Effector CD8-positive, alpha-beta T cell (primary cell): ENCODE results near the gene SNED1.

Experiments
- DNase-seq: peaks from one replicate; lab custom pipeline; 2025; lab: John Stamatoyannopoulos, UW

The SNED1 gene

DNA sequence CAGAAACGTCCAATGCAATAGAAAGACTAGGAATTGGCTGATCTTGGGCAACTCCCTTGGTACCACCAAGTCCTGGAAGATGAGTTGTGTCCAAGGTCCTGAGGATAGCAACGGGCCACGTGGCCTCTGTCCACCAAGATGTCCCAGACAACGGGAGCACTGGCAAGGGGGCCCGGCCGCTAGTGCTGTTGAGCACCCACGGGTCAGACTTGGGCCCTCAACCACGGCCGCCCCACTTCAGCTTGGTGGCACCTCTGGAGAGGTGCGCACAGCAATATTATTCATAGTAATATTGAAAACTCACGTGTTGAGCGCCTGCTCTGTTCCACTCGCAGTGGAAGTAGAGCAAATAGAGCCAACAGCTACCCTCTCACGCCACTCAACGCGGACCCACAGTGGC lies 131.9 kb downstream of the SNED1 start:
- no peak for DNase-seq

DNA sequence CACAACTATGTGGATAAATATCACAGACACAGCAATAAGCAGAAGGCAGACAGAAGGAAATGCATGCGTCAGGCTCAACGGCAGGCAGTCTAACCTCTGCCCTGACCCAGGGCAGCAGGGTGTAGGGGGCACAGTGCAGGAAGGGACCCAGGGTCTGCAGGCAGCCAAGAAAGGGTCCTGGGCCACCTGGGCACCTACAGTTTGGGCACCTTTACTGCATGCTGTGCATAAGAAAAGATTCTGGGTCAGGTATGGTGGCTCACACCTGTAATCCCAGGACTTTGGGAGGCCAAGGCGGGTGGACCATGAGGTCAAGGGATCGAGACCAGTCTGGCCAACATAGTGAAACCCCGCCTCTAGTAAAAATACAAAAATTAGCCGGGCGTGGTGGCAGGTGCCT lies 133.1 kb downstream of the SNED1 start:
- DNase-seq: no peak

DNA sequence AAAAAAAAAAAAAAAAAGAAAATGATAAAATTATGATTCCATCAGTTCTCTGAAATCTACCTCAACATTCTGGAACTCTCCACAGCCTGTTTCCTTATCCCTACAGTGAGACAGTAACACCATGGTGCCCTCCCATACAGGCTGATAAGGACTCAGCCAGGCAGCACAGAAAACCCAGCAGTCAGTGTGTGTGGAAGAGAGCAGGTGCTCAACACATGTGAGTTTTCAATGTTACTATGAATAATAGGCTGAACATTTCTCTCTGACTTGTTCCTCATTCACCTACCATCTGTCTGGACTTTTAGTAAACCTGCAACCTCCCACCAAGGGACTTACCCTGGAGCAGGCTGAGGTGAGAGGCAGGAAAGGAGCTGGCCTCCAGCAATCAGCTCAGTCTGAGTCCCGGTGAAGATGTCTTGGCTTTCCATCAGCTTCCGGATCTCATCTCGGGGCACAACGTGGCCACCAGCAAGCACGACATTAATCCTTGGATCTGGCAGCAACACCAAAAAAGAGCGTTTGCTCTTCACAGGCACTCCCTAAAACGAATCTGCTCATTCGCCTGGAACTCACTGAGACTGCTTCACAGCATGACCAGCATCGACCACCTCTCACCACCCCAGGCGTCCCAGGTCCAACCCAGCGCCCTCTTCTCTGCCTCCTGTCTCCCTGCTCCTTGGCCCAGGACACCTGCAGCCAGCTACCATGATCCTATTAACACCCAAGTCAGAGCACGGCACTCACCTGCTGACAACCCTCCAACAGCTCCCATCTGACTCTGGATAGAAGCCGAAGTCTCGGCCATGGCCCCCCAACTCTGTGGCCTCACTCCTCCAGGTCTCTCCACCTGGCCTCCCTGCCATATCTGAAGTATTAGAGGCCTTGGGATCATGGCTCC lies 134.4 kb downstream of the SNED1 start:
- no peak for DNase-seq

DNA sequence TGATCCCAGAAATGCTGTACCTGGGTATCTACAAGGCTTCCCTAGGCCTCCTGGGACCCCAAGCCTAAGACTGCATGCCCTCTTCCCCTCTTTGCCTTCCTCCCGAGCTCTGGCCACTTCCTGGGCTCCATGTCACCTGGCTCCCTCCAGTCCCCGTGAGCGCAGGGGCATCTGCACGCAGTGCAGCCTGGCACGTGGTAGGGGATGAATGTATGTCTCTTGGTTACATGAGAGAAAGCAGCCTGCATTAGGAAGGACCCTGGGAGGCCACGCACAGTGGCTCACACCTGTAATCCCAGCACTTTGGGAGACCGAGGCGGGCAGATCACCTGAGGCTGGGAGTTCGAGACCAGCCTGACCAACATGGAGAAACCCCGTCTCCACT lies 135.0 kb downstream of the SNED1 start:
- no peak for DNase-seq

DNA sequence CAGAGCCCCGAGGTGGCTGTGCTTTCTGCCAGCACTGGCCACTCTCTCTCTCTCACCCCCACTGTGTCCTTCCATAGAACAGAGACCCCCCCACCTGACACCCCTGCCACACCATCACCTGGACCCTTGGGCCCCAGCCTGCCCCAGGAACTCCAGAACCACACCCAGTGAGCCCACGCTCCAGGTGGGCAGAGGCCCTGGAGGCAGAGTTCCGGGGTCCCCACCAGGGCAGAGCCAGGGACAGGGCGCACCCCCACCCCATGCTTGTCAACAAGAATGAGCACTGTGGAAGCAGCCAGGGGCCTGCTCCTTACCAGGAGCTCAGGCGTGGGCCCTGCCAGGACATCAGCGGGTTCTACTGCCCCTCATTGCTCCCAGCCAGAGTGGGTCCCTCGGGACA lies 136.3 kb downstream of the SNED1 start:
- DNase-seq: no peak

DNA sequence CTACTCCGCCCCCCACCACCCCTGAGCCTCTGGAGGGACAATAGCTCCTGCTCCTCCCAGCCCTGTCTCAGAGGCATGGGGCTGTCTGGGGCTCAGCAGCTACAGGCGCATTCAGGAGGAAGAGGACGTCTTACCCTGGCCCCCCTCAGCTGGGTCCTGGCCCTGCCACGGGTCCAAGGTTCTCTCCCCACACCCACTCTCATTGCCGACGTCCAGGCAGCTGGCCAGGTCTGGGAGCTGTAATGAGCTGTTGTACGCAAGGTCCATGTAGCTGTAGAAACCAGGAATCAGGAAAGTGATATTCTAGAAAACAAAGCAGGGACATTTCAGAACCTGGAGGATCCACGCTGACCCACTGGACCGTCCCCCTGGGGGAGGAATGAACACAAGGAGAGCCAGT lies 137.3 kb downstream of the SNED1 start:
- no peak for DNase-seq

DNA sequence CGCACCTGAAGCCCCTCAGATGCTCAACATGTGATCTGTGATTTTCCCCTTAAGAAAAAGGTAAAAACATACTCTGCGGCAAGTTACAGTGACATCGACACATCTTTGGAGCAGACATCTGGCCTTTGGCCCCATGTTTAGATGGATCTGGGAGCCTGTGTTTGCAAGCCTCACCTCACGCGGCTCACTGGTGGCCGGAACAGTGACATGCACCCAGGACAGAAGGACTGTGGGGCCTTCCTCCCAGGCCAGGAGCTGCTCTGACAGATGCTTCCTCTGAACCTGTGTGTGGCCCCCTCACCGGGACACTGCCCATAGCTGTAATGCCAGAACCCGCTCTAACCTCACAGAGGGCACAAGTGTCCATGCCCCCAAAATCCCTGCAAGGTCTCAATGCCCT lies 137.8 kb downstream of the SNED1 start:
- DNase-seq: no peak

DNA sequence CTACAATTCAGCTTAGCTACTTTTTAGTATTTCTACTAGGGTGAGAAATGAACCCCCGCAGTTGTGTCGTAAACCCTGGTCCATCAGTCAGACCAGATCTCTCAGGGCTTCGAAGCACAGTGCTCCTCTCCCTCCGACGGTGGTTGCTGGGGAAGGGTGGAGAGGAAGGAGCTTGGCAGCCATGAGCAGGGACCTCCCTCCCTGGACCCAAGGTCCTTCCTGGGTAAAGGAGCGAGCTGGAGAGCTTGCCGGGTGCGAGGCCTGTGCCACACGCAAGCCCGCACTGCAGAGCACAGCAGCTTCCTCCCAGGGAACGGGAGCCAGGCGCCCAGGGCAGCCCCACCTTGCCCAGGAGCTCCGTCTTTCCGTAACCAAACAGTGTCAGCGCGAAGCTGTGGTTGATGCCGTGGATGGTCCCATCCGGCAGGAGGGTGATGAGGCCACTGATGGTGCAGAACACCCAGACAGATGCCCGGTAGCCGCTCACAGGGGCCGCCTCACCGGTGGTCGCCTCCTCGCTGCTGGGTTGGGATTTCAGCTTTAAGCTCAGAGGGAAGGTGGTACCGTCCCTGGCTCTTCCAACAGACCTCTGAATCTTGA lies 138.3 kb downstream of the SNED1 start:
- no peak for DNase-seq

DNA sequence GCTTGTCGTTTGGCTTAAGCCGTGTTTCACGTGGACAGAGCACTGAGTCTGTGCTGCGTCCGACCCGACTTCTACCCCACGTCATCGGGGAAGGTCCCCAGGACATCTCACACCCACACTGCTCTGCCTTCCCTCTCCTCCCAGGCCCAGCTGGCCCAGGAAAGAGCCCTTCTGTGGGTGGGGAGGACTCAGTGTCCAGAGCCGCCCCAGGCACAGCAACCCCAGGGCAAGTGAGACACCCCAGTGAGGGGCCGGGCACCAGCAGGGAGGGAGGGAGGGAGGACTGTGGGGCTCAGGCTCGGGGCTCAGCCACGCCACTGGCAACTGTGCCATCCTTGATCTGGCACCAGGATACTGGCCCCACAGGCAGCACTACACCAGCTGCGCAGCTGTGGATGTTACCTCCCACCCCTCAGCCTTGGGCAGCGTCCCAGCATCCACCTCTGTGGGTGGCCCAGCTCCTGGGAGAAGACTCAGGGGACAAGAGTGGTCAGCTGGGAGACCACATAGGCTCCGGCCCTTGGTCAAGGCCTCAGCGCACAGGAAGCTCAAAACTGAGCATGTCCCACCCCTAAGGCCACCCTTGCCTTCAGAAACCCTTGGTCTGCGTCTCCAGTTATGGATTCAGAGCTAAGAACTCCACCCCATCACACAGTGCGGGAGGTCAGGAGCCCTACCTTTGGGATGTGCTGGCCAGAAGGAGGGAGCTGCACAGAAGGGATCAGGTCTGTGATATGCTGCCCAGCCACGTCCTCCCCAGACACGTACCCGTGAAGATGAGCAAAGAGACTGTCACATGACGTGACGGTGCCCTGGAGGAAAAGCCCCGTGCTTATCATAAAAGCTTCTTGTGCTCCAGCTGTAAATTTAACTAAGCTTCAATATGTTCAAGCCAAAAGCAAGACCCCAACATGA lies 139.1 kb downstream of the SNED1 start:
- no peak for DNase-seq

DNA sequence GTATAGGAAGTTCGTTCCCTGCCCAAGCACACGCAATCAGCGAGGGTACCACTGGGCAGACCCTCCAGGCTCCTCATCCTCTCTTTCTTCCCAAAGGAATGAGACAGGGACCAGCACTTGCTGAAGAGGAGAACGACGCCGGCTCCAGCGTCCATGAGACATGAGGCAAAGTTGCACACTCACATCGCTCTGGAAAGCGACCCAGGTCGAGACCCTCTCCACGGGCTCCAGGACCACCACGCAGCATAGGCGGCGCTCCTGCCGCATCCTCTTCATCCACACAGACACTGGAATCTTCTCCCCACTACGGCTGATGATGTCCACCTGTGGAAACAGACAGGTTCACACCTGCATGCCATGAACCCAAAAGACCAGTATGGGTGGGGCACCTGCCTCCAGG lies 140.1 kb downstream of the SNED1 start:
- no peak for DNase-seq

DNA sequence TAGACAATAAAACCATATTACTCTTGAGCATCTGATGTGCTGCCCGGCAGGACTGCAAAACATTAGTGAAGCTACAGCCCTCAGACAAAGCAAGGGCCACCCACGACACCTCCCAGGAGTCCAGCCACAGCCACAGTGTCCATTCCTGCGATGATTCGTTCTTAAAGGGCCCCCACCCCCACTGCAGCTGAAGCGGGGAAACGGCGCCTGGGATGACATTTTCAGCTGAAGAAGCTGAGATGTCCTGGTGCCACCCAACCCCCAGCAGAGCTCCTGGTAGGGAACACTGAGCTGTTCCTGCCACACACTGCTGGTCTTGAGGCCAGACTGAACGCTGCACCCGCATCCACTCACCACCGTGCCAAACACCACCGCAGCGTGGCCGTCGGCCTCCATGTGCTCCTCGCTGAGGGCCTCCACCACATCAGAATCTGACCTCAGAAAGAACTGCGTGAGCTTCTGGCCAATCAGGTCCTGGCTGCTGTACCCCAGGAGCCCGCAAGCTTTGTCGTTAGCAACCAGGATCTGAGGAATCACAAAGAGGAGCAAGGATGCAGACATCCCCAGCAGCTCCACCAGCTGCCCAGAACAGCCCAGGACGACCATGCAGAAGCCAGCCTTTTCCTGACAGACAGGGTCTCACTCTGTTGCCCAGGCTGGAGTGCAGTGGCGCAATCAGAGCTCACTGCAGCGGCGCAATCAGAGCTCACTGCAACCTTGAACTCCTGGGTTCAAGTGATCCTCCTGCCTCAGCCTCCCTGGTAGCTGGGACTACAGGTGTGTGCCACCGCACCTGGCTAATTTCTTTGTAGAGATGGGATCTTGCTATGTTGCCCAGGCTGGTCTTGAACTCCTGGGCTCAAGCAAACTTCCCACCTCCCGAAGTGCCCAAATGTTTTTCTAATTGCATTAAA lies 141.4 kb downstream of the SNED1 start:
- no peak for DNase-seq

DNA sequence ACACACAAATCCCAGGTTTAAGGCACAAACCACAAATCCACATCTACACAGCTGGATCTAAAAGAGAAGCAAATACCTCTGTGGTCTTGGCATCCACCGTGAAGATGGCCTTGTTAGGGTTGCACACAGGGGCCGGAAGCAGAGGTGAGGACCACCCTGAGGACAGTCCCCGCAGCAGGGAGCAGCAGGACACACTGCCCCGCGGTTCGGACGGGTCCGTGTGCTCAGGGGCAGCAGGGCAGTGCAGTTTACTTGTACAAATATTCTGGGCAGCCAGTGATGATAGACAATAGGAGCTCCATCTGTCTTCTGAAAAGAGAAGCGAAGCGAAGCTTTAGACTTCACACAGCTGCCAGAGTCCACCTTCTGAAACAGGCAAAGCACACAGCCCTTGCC lies 142.0 kb downstream of the SNED1 start:
- no peak for DNase-seq

DNA sequence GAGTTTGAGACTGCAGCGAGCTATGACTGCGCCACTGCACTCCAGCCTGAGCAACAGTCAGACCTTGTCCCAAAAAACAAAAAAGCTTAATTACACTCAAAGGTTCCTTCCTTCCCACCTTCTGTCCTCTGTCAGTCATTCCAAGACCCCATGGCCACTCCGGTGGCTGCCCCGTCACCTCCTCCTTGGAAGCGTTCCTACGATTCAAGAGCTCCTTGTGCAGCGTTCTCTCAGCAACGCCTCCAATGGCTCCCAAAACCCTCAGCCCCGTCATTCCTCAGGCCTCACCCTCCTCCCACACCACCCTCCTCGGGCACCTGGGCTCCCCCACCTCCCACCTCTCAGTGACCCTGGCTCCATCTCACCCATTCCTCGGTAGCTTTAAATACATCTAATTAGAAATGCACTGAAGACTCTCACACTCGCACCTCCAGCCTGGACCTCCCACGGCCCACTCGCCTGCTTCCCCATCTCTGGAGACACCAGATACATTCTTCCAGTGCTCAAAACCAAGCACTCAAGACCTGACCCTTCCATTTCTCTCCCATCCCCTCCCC lies 142.9 kb downstream of the SNED1 start:
- no peak for DNase-seq

DNA sequence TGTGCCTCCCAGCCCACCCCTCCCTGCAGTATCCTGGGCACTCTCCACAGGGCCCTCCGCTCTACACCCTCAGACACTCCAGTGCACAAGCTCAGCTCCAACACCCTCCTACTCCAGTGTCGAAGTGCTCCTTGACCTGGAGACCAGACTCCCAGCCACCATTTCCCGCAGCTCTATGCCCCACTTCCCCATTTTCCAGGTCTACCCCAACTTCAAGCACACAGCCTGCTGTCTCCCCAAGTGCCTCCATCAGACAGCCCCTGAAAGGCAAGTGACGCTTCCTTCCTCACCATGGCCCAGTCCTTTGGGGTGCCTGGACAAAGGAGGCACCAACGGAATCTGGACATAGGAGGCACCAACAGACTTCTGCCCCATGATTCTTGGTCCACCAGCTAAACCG lies 143.6 kb downstream of the SNED1 start:
- no peak for DNase-seq

DNA sequence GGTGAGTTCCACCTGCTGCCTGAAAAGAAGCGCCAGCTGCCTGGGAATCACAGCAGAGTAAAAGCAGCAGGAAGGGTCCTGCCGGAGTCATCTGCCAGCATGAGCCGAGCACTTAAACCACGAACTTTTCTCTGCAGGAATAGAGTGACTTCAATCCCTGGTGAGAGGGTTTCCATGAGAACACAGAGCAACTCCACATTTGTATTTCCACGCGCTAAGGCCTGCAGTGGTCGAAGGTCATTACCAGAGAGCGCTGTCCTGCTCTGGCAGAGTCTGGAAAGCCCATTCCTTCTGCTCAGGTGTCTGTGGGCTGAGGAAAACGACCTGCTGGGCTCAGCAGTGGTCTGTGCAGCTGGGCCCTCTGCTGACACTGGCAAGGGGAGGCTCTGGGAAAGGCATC lies 144.2 kb downstream of the SNED1 start:
- no peak for DNase-seq
